Activated T-cell treated with anti-CD3 and anti-CD28 coated beads, Interleukin-2, amount 50 U/mL, for 1 hour (primary cell): ENCODE measurements around the gene MIGA1.

ENCODE experiments used
- DNase-seq: peaks from one replicate; pipeline ENCODE4 v3.0.0-alpha.2; 2020

MIGA1 gene

DNA sequence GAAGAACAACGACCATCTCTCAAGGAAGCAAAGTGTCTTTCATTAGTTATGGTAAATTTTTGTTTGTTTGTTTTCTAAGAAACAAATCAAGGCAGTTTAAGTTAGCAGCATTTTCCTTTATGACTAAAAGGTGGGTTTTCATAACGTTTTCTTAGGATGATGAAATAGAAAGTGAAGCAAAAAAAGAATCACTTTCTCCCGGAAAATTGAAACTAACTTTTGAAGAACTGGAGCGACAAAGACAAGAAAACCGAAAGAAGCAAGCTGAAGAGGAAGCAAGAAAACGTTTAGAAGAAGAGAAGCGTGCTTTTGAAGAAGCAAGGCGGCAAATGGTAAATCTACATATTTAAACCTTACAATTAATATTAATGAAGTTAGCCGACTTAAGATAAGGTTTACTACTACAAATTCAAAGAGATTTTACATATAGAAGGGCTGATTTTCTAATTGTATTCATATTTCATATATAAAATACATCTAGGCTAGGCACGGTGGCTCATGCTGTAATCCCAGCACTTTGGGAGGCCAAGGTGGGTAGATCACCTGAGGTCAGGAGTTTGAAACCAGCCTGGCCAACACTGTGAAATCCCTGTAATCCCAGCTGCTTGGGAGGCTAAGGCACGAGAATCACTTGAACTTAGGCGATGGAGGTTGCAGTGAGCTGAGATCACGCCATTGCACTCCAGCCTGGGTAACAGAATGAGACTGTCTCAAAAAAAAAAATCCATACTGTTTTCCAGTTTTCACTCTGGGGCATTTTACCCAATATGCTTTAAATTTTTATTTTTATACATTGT, 147.3 kb downstream of the MIGA1 start:
- DNase-seq: no peak

DNA sequence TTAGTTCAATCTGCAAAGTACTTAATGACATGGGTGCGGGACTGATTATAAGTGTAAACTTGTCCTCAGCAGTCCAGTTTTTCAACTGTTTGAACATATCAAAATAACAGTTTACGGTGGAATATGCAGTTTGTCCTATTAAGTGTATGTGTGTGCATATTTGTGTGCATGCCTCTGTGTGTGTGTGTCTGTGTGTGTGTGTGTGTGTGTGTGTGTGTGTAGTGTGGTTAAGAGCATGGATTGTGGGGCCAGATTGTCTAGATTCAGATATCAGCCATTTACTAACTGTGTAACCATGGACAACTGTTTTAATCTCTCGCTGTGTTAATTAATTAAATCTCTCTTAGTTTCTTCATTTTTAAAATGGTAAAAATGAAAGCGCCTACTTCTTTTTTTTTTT, 148.0 kb downstream of the MIGA1 start:
- DNase-seq: no peak
